Iris pigment epithelial cell (primary cell): Measurements from ENCODE around the gene ADGB.
A peak's percentile ranks its signal among the peaks of the same experiment; 100 is the strongest.
"Not testable (repeated sequence)": the region's sequence is repeated elsewhere in the genome, so short reads cannot be mapped to it uniquely, and the experiment has no call there.

Experiments used
- DNase-seq: peaks from one replicate; pipeline ENCODE4 v3.0.0-alpha.2; 2011; ENCODE audit warnings: low read depth

Gene ADGB

GRCh38 chr6:146768722-146769121, 169.9 kb downstream of the ADGB start:
- DNase-seq = no peak

DNA sequence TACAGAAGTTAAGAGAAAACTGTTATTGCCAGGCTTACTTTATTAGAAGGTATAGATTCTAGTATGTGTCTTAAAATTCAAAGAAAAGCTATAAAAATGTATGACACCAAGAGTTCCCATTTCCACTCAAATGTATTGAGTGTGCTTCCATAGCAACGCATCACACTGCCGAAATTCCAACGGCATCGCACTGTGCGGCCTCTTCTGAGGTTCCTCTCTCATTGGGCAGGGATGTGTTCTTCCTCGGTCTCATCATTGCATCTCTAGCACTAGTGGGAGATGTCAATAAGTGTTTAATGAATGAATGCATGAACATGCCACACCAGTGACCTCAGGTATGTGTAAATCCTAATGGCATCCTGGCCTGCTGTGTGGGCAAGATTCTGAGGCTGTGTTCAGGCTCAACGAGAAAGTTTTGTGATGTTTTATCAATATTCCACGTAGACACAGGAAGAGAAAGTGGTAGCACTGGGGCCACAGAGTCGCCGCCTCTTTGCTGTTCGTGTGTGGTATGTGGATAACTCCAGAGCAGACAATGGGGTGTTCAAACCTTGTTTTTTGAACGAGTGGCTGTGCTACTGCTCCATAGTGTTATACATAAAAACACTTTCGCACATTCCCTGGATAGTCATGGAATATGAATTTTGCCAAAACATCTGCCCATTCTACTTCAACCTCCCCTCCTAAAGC, 171.6 kb downstream of the ADGB start:
- DNase-seq = no peak

DNA sequence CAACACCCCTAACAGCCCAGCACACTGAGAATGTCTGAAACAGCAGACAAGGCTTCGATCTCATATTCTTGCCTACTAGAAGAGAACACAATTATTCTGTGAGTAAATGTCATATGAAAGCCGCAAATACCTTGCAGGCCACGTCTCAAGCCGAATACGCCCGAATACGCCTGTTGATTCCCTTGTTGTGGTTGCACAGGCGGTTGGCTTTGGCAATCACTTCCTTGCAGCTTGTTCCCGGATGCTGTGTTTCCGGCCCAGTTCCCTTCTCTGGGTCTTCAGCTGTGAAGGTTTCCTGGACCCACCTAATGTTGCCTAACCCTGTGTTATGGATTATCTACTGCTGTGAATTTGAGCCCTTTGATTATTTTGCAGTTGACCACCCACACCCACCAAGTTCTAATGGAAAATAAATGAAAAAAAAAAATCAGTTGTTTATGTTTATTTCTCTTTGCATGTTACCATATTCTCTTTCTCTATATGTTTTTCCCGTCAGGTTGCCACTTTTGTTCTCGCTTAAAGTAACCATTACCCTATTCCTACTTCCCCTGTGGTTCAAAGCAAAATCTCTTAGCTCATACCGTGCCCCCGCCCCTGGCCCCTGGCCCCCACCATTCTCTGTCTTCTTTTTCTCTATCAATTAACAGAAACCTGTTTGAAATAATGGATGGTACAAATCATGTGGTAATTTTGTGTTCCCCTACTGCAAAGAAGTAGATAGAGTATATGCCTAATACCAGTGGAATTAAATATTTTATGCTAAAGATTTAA, 172.4 kb downstream of the ADGB start:
- no peak for DNase-seq

DNA sequence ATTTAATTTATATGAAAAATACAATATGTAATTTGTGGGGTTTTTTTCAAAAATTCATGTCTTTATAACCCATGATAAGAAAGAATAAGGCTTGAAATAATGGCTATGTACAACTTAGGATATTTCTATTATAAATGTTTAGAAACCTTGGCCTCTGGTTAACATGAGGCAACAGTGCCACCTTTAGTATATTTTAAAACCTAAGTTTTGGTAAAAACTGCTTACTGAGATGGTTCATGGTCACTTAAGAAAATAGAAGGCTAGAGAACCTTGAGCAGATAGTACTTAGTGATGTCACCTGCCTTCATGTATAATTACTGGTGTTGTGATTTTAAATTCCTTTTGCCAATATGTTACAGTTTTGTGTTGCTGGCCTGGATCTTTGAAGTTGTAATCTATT, 176.4 kb downstream of the ADGB start:
- DNase-seq = peak; percentile 23

- no peak for DNase-seq
Observed at GRCh38 chr6:146781836-146782235, 183.1 kb downstream of the ADGB start.

- peak; percentile 53 for DNase-seq
Observed at GRCh38 chr6:146785001-146785585, 186.3 kb downstream of the ADGB start.

DNA sequence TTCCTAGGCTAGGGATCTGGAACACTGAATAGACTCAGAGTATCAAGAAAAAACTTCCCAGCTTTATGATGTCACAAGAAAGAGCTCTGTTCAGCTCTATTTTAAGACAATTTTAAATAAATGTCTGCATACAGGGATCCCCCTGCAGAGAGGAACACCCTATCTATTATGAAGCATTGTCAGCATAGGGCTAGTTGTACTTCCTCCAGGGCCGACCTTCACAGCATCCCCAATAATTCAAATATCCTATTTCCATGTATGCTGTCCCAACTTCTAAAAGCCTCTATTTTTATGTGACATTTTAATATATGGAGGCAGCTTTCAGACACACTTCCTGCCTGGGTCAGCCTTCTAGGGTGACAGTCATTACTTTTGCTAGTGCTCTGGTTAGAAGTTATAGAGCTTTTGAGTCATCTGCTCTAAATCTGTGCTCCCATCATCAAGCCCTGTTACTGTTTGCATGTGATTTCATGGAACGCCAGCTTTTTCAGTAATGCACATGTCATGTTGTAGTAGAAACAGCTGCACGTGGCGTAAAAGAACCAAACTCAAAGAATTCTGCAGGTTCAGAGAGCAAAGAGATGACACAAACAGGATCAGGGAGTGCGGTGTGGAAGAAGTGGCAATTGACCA, 189.2 kb downstream of the ADGB start:
- no peak for DNase-seq

- no peak for DNase-seq
Observed at GRCh38 chr6:146790561-146791091, 191.9 kb downstream of the ADGB start.

- no peak for DNase-seq
Observed at GRCh38 chr6:146791930-146792329, 193.2 kb downstream of the ADGB start.

DNA sequence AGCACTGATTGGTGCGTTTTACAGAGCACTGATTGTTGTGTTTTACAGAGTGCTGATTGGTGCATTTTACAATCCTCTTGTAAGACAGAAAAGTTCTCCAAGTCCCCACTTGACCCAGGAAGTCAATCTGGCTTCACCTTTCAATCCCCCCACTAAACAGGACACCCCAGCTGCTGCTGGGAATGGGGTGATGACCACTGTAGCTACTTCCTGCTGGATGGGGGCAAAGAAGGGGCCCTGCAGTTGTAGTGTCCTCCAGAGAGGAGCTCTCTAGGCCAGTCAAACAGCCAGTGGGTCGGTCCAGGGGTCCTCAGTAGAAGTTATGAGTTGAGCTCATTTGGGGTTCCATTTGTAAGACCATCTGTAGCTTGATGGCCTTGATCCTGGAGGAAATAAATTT, 194.4 kb downstream of the ADGB start:
- not testable (repeated sequence) for DNase-seq

DNA sequence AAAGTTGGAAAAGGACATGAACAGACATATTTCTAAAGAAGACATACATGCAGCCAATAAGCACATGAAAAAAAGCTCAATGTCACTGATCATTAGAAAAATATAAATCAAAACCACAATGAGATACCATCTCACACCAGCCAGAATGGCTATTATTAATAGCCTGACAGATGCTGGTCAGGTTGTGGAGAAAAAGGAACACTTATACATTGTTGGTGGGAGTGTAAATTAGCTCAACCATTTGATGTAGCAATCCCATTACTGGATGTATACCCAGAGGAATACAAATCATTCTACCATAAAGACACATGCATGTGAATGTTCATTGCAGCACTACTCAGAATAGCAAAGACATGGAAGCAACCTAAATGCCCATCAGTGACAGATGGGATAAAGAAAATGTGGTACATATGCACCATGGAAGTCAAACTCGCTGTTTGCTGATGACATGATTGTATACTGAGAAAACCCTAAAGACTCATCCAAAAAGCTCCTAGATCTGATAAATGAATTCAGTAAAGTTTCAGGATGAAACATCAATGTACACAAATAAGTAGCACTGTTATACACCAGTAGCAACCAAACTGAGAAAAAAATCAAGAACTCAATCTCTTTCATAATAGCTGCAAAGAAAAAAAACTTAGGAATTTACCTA, 196.8 kb downstream of the ADGB start:
- no peak for DNase-seq

- DNase-seq = not testable (repeated sequence)
Observed at GRCh38 chr6:146803167-146803566, 204.4 kb downstream of the ADGB start.

DNA sequence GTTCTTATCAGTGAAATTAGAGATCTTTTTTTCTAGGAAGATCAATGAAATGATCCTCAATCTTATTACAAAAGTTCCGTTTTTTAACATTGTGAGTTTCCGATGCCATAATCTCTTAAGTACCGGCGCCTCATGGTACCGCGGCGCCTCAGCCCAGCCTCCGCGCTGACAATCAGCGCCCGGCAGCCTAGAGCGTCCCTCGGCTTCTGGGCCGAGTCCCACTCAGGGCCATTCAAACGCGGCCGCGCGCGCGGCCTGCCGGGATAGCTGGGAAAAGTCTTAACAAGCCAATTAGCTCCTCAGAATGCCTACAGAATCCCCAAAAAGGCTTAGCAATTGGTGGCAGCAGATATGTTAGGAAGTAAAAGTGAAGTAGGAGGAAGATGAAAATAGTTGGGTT, 204.8 kb downstream of the ADGB start:
- DNase-seq = no peak

GRCh38 chr6:146805546-146806325, 207.0 kb downstream of the ADGB start:
- DNase-seq = no peak

DNA sequence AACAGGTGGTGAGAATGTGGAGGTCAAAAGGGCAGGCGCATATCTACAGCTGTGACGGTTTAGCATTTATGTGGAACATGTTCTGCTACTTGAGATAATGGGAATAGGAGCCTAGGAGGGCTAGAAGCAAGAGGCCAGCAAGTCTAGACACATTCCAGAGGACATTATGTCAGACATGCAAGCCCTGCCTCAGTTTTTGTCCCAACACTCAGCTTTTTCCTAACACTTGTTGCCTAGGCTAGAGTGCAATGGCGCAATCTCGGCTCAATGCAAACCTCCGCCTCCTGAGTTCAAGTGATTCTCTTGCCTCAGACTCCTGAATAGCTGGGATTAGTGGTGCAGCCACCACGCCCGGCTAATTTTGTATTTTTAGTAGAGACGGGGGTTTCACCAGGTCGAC, 210.2 kb downstream of the ADGB start:
- not testable (repeated sequence) for DNase-seq

- peak; percentile 83 for DNase-seq
Observed at GRCh38 chr6:146812811-146813321, 214.1 kb downstream of the ADGB start.

DNA sequence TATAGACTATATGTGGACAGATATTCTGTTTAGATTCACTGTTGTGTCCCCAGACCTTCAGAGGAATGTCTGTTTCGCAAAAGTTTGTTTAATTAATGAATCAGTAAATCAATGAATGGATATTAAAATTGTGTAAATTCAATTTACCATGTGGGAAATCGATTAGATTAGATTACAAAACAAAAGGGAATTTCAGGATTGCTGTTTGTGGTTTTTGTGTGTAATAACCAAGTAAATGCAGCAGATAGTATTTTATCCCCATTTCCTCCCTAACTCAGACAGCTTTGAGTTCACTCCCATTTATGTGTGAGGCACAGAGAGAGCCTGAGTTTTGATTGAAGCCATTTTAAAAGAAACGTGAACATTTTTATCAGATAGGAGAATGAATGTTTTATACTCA, 214.8 kb downstream of the ADGB start:
- DNase-seq = peak; percentile 56

DNA sequence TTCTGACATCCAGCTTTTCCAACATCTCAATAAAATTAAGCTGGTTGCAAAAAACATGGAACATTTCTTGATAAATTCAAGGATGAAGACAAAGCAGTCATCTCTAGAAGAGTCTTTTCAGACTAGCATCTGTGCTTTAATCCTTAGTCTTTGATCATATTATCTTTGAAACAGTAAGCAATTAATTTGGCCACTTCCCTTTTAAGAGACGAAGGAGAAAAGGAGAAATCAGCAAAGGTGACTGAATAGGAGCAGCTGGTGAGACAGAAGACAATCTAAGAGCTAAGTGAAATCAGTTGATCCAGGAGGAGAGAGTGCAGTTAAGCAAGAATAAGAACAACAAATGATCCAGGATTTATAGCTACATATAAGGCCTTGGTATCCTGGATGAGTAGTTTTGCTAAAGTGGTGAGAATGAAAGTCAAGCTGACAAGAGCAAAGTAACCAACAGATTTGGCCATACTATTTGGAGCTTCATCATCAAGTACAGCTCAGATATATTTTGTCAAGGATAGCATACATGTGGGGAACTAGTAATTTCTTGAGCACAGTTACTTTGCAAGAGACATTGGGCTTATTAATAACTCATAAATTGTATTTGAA, 215.5 kb downstream of the ADGB start:
- DNase-seq = peak; percentile 40

DNA sequence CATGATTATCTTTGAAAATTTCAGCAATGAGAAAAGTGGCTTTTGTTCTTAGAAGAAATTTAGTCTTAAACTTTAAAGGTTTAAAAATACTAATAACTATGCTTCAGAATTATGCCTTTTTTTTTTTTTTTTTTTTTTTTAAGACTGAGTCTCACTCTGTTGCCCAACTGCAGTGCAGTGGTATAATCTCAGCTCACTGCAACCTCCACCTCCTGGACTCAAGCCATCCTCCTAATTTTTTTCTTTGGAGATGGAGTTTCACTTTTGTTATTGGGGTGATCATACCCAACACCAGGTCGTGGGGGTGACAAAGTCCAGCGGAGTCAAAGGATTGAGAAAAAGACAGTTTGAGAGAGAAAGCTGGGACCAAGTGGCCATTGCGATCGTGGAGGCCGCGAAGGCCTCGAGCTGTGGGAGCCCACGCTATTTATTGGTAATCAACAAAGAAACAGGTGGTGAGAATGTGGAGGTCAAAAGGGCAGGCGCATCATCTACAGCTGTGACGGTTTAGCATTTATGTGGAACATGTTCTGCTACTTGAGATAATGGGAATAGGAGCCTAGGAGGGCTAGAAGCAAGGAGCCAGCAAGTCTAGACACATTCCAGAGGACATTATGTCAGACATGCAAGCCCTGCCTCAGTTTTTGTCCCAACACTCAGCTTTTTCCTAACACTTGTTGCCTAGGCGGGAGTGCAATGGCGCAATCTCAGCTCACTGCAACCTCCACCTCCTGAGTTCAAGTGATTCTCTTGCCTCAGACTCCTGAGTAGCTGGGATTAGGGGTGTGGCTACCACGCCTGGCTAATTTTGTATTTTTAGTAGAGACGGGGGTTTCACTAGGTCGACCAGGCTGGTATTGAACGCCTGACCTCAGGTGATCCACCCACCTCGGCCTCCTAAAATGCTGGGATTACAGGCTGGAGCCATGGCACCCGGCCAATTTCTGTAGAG, 217.0 kb downstream of the ADGB start:
- not testable (repeated sequence) for DNase-seq
